A549 (cell line): ENCODE measurements around the gene DUSP10. TPM values are rescaled to one million over a fixed set of nuclear protein-coding genes. Genes with fewer than 3 reads are reported as not detected.

Experiments used
- ATAC-seq, 2 experiments: fragments of 200-7000 bp in 1 of 2; fragments of >200 bp in 1 of 2; cut with Nextera tagmentation in 1 of 2; cut with Tn5 transposase in 1 of 2; 3 replicates each; pipeline versions ENCODE4 v1.8.0 to v1.9.1; 2018 to 2020; ENCODE audit warnings: mild to moderate bottlenecking in 1 of 2, moderate library complexity in 1 of 2
- CTCF ChIA-PET: fragments of 300-600 bp; sonication (Branson Sonifier 250); formaldehyde crosslinking; extraction: SDS; loops from one replicate; lab custom pipeline; 2021; ENCODE audit warnings: antibody characterized with exemption, inconsistent platforms; lab: Yijun Ruan, JAX
- POLR2A ChIA-PET: fragments of 350-600 bp; formaldehyde crosslinking; extraction: SDS; loops from one replicate; lab custom pipeline; 2021; ENCODE audit warnings: antibody characterized with exemption, inconsistent platforms; lab: Yijun Ruan, JAX
- DNase-seq, 2 experiments: peaks; one replicate each; pipeline versions ENCODE4 v3.0.0 to v3.0.0-alpha.2; 2011 to 2016; ENCODE audit warnings: low read depth in 1 of 2, low spot score in 1 of 2
- FAIRE-seq: peaks from 2 replicates; lab custom pipeline; 2011; peaks lifted over from hg19 to GRCh38; lab: Jason Lieb, UNC
- H3K27ac ChIP-seq, 2 experiments: fragments of >200 bp; sonication (Bioruptor Twin); formaldehyde crosslinking; 3 replicates each; pipeline ENCODE4 v1.5.1; 2016 to 2017
- H3K4me1 ChIP-seq: fragments of >200 bp; sonication (Bioruptor Twin); formaldehyde crosslinking; 3 replicates; pipeline ENCODE4 v1.6.1; 2016
- H3K4me2 ChIP-seq: fragments of >200 bp; sonication (Bioruptor Twin); formaldehyde crosslinking; 3 replicates; pipeline ENCODE4 v1.6.1; 2016
- H3K4me3 ChIP-seq: fragments of >200 bp; sonication (Bioruptor Twin); formaldehyde crosslinking; 3 replicates; pipeline ENCODE4 v1.5.1; 2016
- H3K9me3 ChIP-seq: fragments of >200 bp; sonication (Bioruptor Twin); formaldehyde crosslinking; 3 replicates; pipeline ENCODE4 v1.6.1; 2016
- BHLHE40 ChIP-seq: IDR thresholded peaks from 2 replicates; pipeline ENCODE4 v1.6.1; 2012; ENCODE audit warnings: low read depth, low read length, inconsistent platforms
- CBX8 ChIP-seq: fragments of 200-600 bp; sonication (generic); IDR thresholded peaks from 2 replicates; pipeline ENCODE4 v1.6.1; 2016
- EP300 ChIP-seq, 2 experiments: fragments of >200 bp; sonication (Bioruptor Twin); formaldehyde crosslinking; IDR thresholded peaks; 2 replicates in 1 of 2; 3 replicates in 1 of 2; pipeline ENCODE4 v1.6.1; 2016 to 2017
- FOSB ChIP-seq: fragments of 250-450 bp; sonication (Bioruptor Pico); IDR thresholded peaks from 2 replicates; pipeline ENCODE4 v1.5.0; 2020; ENCODE audit warnings: mild to moderate bottlenecking, moderate library complexity
- FOSL2 ChIP-seq, 2 experiments: fragments of 450-650 bp in 1 of 2; fragments of >200 bp in 1 of 2; sonication (Bioruptor Twin) in 1 of 2; formaldehyde crosslinking; IDR thresholded peaks; 2 replicates each; pipeline versions ENCODE4 v1.5.0 to v1.6.1; 2016 to 2020; ENCODE audit warnings: mild to moderate bottlenecking in 1 of 2, moderate library complexity in 1 of 2
- FOXS1 ChIP-seq: fragments of 250-450 bp; sonication (Bioruptor Pico); IDR thresholded peaks from 2 replicates; pipeline ENCODE4 v1.5.0; 2020; ENCODE audit warnings: mild to moderate bottlenecking, moderate library complexity
- GATA3 ChIP-seq: IDR thresholded peaks from 2 replicates; pipeline ENCODE4 v1.6.1; 2012; ENCODE audit warnings: borderline replicate concordance
- HDAC2 ChIP-seq: fragments of 200-600 bp; sonication (generic); IDR thresholded peaks from 2 replicates; pipeline ENCODE4 v1.6.1; 2016
- KDM1A ChIP-seq: fragments of 200-600 bp; sonication (generic); IDR thresholded peaks from 2 replicates; pipeline ENCODE4 v1.6.1; 2016; ENCODE audit warnings: low read depth, mild to moderate bottlenecking
- NFE2L2 ChIP-seq: fragments of 150-350 bp; conservative IDR thresholded peaks from 2 replicates; pipeline ENCODE4 v1.6.1; 2014; ENCODE audit warnings: low read length
- NPAS2 ChIP-seq: fragments of 250-450 bp; sonication (Bioruptor Pico); IDR thresholded peaks from 2 replicates; pipeline ENCODE4 v1.8.0; 2022; ENCODE audit warnings: mild to moderate bottlenecking, moderate library complexity, borderline replicate concordance
- NR3C1 ChIP-seq: fragments of >200 bp; sonication (Bioruptor Twin); formaldehyde crosslinking; IDR thresholded peaks from 3 replicates; pipeline ENCODE4 v1.6.1; 2017
- POLR2AphosphoS2 ChIP-seq: conservative IDR thresholded peaks from 2 replicates; pipeline ENCODE4 v1.6.1; 2012; ENCODE audit warnings: low read length, improper control_type of control experiment, inconsistent platforms
- RAD21 ChIP-seq, 2 experiments: fragments of >200 bp in 1 of 2; sonication (Bioruptor Twin) in 1 of 2; formaldehyde crosslinking in 1 of 2; IDR thresholded peaks in 1 of 2; conservative IDR thresholded peaks in 1 of 2; 2 replicates in 1 of 2; 3 replicates in 1 of 2; pipeline ENCODE4 v1.6.1; 2012 to 2018; ENCODE audit warnings: inconsistent platforms in 1 of 2
- SREBF2 ChIP-seq: fragments of 450-650 bp; IDR thresholded peaks from 2 replicates; pipeline ENCODE4 v1.6.1; 2014; ENCODE audit warnings: mild to moderate bottlenecking, moderate library complexity
- TP53 ChIP-seq: fragments of 250-450 bp; sonication (Bioruptor Pico); IDR thresholded peaks from 2 replicates; pipeline ENCODE4 v1.5.0; 2021; ENCODE audit warnings: mild to moderate bottlenecking, moderate library complexity
- ZNF302 ChIP-seq: fragments of 250-450 bp; sonication (Bioruptor Pico); IDR thresholded peaks from 2 replicates; pipeline ENCODE4 v1.9.0; 2021; ENCODE audit warnings: inconsistent platforms, mild to moderate bottlenecking, moderate library complexity
- ZSCAN20 ChIP-seq: fragments of 250-450 bp; sonication (Bioruptor Pico); IDR thresholded peaks from 2 replicates; pipeline ENCODE4 v1.8.0; 2022; ENCODE audit warnings: mild to moderate bottlenecking, moderate library complexity
- WGBS: methylation state at CpG from one replicate; pipeline ENCODE4 v1.1.6; 2017; ENCODE audit errors: missing lambda C conversion rate; 5-methylcytosine and 5-hydroxymethylcytosine counted together
- polyA plus RNA-seq, 4 experiments: library from polyadenylated mRNA; depleted of rRNA in 3 of 4; stranded (reverse); fragments of >200 nt; fragmentation: RNase III in 1 of 4; extraction: RNeasy Plus Mini Kit Qiagen cat#74134 plus additional on column Dnase treatment in 1 of 4; gene quantifications; 2 replicates in 3 of 4; 3 replicates in 1 of 4; pipeline ENCODE4 v1.2.3, GENCODE V29; 2011 to 2017
- TF ChIP-seq, protein P1 (sequence below): IDR thresholded peaks from 2 replicates; pipeline ENCODE4 v1.6.1; 2012; ENCODE audit warnings: low read depth, borderline replicate concordance
- TF ChIP-seq, protein P2 (sequence below): fragments of 200-600 bp; sonication (generic); IDR thresholded peaks from 2 replicates; pipeline ENCODE4 v1.6.1; 2016; ENCODE audit warnings: antibody characterized with exemption, mild to moderate bottlenecking, moderate library complexity
- TF ChIP-seq, protein P3 (sequence below): fragments of 250-450 bp; sonication (Bioruptor Pico); IDR thresholded peaks from 2 replicates; pipeline ENCODE4 v1.5.0; 2020; ENCODE audit warnings: low read depth, mild to moderate bottlenecking, moderate library complexity

Gene DUSP10
- polyA plus RNA-seq, 2 of the 4 experiments (the other 2 are of a cell fraction), result 4.8 to 5.2 TPM

DNA sequence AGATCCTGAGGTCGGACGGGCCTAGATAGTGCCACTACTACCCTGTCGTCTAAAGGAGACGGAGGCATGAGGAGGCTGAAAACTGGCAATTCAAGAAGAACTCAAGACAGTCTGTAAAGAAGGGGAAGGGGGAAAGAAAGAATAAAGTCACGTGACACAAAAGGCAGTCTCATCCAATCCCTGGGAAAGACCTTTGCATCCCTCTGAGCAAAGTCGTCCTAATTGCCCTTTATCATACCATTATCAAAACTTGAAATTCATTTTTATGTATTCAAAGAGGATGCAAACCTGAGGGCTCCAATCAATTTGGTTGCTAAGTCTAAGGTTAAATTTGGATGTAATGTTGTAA lies 2.2 kb downstream of the DUSP10 start:
- no peak for TF ChIP-seq EP300 (IDR thresholded peaks at IDR 0.05)
- no peak for TF ChIP-seq GATA3
- TF ChIP-seq, all 56 proteins: peak for 0
- WGBS, result 88% methylated on average over 6 of the region's 6 CpGs
- no peak for FAIRE-seq
- DNase-seq, result no peak
- no peak overlapping the region for H3K4me2 ChIP-seq
- CTCF ChIA-PET, result interaction anchor here (0.6 to 2.7 kb wide), 4 partner anchors 258 to 1384 kb away, joined by 3 to 9 read pairs (median 4); no protein-coding TSS in a partner anchor
- no peaks in the 10 kb centered on the region for H3K9me3 ChIP-seq
- H3K27ac ChIP-seq, result no peak overlapping the region
- H3K4me1 ChIP-seq, result peaks cover 9% of the 10 kb centered on the region; the same call in 1 of the 3 replicates
- no peak overlapping the region for H3K4me3 ChIP-seq
- ATAC-seq, result no peak
- POLR2A ChIA-PET, result no interaction called here

DNA sequence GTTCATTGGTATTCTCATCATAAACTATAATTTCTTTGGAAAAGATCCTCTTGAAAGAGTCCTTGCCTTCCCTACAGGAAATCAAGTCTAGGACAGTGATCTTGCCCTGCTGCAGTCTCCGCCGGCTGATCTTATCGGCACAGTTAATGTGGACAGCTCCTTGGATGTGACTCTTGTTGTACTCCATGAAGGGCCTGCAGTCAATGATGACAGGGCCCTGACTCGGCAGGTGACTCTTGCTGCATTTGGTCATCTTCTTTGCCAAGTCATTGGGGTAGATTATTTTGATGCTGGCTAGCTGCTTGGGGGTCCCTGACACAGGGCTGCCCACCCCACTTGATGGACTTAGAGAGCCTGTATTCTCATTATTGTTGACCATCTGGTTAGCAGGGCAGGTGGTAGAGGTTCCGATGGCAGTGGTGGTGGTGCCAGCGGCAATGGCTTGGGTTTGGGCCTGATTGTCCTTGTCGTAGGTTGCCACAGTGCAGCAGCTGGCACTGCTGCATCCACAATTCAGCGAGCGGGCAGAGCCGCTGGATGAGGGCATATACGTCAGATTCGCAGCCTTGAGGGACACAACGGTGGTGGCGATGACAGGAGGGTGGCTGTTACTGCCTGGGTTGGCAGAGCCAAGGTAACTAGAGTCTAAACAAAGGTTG lies 2.7 kb downstream of the DUSP10 start:
- FAIRE-seq (no peak), DNase-seq (no peak), ATAC-seq (no peak)
- Histone ChIP-seq H3K4me3 (no peak overlapping the region), H3K9me3 (no peaks in the 10 kb centered on the region), H3K27ac (no peak overlapping the region), H3K4me1 (peaks cover 9% of the 10 kb centered on the region; the same call in 1 of the 3 replicates), H3K4me2 (no peak overlapping the region)
- 94% methylated on average over 14 of the region's 14 CpGs for WGBS
- ChIA-PET POLR2A (no interaction called here), CTCF (interaction anchor here (0.6 kb wide), 2 partner anchors 259 to 328 kb away, joined by 3 to 4 read pairs; no protein-coding TSS in a partner anchor)
- TF ChIP-seq FOXS1 (CRISPR knock-in tag) (no peak), FOSL2 (IDR thresholded peaks at IDR 0.05) (no peak), FOSL2 (CRISPR knock-in tag; IDR thresholded peaks at IDR 0.05) (no peak), GATA3 (no peak), RAD21 (conservative IDR thresholded peaks at IDR 0.05 in 1 of 2, IDR thresholded peaks at IDR 0.05 in 1 of 2) (no peak), TP53 (CRISPR knock-in tag) (no peak), KDM1A (no peak), BHLHE40 (no peak), ZNF302 (CRISPR knock-in tag) (no peak), CBX8 (no peak), FOSB (no peak), ZSCAN20 (CRISPR knock-in tag) (no peak), HDAC2 (no peak), SREBF2 (no peak), NFE2L2 (no peak), NPAS2 (no peak), POLR2AphosphoS2 (no peak), NR3C1 (no peak)
- TF ChIP-seq, protein P1, sequence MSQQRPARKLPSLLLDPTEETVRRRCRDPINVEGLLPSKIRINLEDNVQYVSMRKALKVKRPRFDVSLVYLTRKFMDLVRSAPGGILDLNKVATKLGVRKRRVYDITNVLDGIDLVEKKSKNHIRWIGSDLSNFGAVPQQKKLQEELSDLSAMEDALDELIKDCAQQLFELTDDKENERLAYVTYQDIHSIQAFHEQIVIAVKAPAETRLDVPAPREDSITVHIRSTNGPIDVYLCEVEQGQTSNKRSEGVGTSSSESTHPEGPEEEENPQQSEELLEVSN, result no peak
- TF ChIP-seq, protein P2, sequence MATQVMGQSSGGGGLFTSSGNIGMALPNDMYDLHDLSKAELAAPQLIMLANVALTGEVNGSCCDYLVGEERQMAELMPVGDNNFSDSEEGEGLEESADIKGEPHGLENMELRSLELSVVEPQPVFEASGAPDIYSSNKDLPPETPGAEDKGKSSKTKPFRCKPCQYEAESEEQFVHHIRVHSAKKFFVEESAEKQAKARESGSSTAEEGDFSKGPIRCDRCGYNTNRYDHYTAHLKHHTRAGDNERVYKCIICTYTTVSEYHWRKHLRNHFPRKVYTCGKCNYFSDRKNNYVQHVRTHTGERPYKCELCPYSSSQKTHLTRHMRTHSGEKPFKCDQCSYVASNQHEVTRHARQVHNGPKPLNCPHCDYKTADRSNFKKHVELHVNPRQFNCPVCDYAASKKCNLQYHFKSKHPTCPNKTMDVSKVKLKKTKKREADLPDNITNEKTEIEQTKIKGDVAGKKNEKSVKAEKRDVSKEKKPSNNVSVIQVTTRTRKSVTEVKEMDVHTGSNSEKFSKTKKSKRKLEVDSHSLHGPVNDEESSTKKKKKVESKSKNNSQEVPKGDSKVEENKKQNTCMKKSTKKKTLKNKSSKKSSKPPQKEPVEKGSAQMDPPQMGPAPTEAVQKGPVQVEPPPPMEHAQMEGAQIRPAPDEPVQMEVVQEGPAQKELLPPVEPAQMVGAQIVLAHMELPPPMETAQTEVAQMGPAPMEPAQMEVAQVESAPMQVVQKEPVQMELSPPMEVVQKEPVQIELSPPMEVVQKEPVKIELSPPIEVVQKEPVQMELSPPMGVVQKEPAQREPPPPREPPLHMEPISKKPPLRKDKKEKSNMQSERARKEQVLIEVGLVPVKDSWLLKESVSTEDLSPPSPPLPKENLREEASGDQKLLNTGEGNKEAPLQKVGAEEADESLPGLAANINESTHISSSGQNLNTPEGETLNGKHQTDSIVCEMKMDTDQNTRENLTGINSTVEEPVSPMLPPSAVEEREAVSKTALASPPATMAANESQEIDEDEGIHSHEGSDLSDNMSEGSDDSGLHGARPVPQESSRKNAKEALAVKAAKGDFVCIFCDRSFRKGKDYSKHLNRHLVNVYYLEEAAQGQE, result no peak
- TF ChIP-seq, protein P3, sequence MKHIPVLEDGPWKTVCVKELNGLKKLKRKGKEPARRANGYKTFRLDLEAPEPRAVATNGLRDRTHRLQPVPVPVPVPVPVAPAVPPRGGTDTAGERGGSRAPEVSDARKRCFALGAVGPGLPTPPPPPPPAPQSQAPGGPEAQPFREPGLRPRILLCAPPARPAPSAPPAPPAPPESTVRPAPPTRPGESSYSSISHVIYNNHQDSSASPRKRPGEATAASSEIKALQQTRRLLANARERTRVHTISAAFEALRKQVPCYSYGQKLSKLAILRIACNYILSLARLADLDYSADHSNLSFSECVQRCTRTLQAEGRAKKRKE (CRISPR knock-in tag), result no peak
